Measurements from ENCODE around the gene PIGK. TPM values are rescaled to one million over a fixed set of nuclear protein-coding genes. Genes with fewer than 3 reads are reported as not detected.
A peak's percentile ranks its signal among the peaks of the same experiment; 100 is the strongest.

The PIGK gene
- polyA plus RNA-seq, 4 donors, result 40.2 to 73.0 (median 49.4) TPM

DNA sequence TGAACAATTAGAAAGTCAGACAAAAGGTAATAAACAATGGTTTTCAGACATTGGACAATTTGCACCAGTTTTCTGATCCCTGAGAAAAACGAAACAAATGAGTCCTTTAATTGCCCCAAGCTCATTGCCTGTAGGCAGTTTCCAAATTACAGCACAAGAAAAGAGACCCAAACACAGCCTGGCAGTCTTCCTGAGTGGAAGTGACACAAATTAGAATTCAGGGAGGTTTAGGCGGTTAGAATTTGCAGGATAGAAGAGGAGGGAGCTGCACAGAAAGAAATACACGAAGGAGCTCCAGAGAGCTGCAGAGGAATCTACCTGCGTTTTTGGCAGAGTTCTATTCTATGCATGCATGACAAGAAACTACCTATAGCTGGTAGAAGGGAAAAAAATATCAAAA, 115.7 kb downstream of the PIGK start:
- no peak for DNase-seq (ENCODE audit: low read depth in 4 of 4, low spot score in 3 of 4)

- DNase-seq (ENCODE audit: low read depth in 4 of 4, low spot score in 3 of 4), result no peak
Observed at GRCh38 chr1:77100875-77101274, 118.4 kb downstream of the PIGK start.

DNA sequence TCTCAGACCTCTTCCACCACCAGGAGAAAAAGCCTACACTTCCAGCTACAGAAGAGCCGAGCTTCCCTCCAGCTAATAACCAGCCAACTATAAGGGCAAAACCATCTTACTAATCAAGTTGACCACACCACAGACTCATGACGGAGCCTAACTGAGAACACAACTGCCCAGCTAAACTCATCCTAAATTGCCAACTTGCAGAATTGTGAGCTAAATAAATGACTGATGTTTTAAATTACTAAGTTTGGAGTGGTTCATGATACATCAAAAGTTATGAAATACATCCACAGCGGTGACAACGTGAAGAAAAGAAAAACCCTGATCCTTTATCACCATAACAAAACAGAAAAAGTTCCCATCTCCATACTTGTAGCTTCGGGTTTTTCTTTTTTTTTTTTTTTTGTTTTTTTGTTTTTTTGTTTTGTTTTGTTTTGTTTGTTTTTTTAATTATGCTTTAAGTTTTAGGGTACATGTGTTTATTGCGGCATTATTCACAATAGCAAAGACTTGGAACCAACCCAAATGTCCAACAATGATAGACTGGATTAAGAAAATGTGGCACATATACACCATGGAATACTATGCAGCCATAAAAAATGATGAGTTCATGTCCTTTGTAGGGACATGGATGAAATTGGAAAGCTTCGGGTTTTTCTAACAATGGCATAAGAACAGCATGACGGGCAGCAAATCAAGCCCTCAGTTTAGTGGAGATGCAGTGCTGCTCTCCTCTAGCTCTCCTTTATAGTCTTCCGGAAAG, 122.6 kb downstream of the PIGK start:
- no peak for DNase-seq (ENCODE audit: low read depth in 4 of 4, low spot score in 3 of 4)

GRCh38 chr1:77095236-77095635, 124.0 kb downstream of the PIGK start:
- DNase-seq (ENCODE audit: low read depth in 4 of 4, low spot score in 3 of 4), result peak in 1 of 4 donors; percentile 2

DNA sequence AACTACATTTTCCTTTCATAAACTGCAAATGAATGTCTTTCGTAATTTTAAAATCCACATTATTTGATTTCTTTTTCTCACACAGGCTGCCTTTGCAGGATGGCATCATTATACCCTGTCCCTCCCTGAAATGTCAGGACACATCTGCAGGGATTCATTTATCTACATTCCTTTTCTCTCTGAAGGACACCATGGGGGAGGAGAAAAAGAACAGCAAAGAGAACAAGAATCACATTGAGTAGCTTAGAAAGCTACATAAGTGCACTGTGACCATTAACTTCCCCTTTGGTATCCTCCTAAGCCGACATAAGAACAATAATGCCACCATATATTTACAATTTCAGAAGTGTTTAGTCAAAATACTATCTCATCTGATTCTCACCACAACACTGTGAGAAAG, 129.5 kb downstream of the PIGK start:
- no peak for DNase-seq (ENCODE audit: low read depth in 4 of 4, low spot score in 3 of 4)

DNA sequence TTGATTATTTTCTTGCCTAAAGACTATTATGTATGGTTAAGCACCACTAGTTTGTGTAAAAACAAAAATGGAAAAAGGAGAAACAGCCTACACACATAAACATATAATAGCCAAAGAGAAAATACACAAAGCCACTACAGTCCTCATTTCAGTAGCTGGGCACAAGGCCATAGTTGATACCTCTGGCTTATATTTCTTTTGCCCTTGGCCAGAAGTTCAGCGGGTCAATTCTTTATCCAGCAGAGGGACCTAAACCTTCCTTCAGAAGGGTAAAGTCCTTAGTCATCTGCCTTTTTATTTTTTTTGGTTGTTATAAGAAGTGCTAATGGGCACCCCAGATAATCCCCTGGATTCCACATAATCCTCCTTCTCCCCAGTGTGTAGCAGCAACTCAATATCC, 134.1 kb downstream of the PIGK start:
- DNase-seq (ENCODE audit: low read depth in 4 of 4, low spot score in 3 of 4), result no peak

DNA sequence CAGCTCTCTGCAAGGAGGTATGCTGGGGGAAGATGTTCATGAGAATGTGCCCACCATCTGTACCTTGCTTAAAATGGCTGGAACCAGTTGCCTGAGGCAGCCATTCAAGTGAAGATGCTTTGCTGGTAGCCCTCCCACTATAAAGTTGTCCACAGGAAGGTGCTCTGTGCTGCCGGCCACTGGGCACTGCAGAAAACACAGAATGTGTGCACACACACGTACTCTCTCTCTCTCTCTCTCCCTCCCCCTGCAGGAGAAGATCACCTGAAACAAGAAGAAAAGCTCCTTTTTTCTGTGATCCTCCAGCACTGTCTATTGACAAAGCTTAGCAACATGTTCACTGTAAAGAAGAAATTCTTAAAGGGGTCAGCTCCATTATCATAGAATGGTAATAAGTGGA, 134.8 kb downstream of the PIGK start:
- no peak for DNase-seq (ENCODE audit: low read depth in 4 of 4, low spot score in 3 of 4)

GRCh38 chr1:77081834-77082233, 137.4 kb downstream of the PIGK start:
- no peak for DNase-seq (ENCODE audit: low read depth in 4 of 4, low spot score in 3 of 4)

DNA sequence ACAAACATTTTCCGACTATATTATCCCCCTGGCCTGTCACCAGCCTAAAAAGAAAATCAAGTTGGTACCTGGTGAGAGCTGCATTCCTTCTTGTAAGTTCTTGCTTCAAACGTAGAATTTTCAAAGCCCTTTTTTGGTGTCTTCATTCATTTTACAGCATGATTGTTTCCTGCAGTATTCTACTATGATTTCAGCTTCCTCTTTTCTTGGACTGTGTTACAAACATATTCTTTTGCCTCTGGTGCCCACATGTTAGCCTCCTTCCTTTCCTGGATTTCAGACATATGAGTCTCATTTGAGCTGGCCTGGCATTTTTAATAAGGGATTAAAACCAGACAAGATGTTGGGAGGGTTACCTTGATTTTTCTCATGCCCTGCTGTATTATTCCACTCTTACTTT, 142.5 kb downstream of the PIGK start:
- DNase-seq (ENCODE audit: low read depth in 4 of 4, low spot score in 3 of 4), result no peak

DNA sequence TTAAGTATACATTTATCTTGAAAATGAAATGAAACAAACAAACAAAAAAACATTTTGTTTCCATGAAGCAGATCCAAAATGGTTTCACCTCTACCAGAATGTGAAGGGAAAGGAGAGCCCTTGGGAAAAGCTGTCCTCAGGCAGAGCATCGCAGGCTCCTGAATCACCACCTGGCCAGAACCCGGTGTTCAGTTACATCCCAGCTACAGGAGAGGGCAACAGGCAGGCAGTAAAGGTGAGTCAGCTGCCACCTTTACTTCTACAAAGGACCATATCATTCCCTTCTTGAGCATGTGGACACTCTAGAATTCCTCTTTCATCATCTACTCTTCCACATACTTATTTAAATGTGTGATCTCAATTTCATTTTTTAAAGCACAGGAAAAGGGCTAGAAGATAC, 151.2 kb downstream of the PIGK start:
- no peak for DNase-seq (ENCODE audit: low read depth in 4 of 4, low spot score in 3 of 4)

GRCh38 chr1:77065693-77066342, 153.4 kb downstream of the PIGK start:
- DNase-seq (ENCODE audit: low read depth in 4 of 4, low spot score in 3 of 4), result no peak

DNA sequence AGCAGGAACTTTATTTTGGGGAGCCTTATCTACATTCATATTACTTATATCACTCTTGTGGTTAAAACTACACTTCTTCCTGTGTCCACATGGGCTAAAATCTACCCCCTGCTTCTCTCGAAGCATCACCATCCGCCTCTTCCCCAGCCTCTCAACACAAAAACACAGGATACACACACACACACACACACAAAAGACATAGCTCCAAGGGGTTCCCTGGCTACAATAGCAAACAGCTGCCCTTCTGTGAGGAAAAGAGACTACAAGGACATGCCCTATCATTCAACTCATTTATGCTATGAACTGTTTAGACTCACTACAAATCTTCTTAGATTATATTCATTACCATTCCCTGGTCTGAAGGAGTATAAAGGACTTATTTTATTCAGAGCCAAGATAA, 155.0 kb downstream of the PIGK start:
- DNase-seq (ENCODE audit: low read depth in 4 of 4, low spot score in 3 of 4), result no peak

GRCh38 chr1:77063118-77063517, 156.1 kb downstream of the PIGK start:
- no peak for DNase-seq (ENCODE audit: low read depth in 4 of 4, low spot score in 3 of 4)

- DNase-seq (ENCODE audit: low read depth in 4 of 4, low spot score in 3 of 4), result no peak
Observed at GRCh38 chr1:77061162-77061561, 158.1 kb downstream of the PIGK start.

DNA sequence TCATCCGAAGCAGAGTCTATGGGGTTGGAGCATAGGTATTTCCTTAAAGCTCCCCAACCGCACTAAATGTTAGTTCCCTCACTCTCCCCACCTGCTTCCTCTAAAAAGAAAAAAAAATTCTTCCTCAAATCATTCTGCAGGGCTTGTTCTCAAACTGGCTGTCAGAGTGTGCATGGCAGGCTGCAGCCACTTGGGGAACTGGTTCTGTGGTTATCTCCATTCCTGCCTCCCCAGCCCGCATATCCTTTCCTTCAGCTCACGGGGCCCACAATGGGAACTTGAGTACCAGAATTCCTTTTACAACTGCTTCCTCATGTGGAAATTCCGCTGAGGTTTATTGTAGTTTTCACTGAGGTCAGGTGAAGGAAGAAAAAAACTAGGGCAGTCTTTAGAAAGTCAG, 159.2 kb downstream of the PIGK start:
- DNase-seq (ENCODE audit: low read depth in 4 of 4, low spot score in 3 of 4), result no peak

GRCh38 chr1:77057994-77058585, 161.1 kb downstream of the PIGK start:
- no peak for DNase-seq (ENCODE audit: low read depth in 4 of 4, low spot score in 3 of 4)

DNA sequence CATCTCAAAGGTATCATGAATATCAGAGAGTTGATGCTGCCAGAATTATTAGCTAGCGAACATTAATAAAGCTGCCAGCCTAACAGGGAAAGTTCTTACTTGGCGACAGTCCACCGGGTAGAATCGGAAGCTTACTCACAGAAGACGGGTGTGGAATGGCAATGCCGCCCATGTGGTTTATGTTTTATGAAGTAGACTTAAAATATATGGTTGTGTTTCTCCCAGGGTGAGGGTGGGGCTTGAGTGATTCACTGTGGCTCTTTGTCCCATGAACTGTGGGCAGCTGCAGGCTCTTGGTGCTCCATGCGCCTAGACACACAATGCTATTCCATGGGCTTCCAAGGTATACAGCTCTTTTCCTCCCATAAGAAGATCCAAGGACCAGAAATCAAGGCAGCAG, 162.7 kb downstream of the PIGK start:
- DNase-seq (ENCODE audit: low read depth in 4 of 4, low spot score in 3 of 4), result no peak

DNA sequence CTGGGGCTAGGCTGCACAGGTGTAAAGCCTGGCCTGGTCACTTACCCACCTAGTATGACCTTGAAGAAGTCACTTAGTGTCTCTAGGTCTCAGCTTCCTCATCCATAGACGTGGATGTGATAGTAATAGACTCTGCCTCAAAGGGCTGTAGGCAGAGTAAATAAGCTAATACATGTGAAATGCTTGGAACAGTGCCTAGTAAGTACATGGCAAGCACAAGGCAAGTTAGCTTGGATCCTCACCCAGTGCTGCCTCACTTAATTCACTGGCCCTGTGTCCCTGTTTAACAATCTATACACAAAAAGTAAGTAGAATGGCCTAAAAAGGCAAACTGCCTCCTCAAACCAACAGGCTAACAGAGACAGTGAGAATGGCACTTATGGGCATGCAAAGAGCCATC, 167.8 kb downstream of the PIGK start:
- no peak for DNase-seq (ENCODE audit: low read depth in 4 of 4, low spot score in 3 of 4)

DNA sequence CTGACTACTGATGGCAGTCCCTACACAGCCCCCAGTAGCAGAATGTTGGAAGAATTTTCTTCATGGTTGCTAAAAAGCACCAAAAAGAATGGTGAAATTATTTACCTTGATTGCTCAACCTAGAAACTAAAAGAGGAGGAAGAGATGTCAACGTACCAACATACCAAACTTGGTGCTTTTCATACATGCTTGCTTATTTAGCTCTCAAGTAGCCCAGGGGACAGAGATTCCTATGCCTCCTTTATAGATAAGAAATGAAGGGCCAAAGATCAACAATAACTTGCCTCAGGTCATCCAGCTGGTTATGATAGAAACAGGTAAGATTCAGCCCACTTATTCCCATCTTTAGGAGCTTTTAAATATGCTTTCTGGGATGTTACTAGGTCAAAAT, 170.6 kb downstream of the PIGK start:
- DNase-seq (ENCODE audit: low read depth in 4 of 4, low spot score in 3 of 4), result no peak

DNA sequence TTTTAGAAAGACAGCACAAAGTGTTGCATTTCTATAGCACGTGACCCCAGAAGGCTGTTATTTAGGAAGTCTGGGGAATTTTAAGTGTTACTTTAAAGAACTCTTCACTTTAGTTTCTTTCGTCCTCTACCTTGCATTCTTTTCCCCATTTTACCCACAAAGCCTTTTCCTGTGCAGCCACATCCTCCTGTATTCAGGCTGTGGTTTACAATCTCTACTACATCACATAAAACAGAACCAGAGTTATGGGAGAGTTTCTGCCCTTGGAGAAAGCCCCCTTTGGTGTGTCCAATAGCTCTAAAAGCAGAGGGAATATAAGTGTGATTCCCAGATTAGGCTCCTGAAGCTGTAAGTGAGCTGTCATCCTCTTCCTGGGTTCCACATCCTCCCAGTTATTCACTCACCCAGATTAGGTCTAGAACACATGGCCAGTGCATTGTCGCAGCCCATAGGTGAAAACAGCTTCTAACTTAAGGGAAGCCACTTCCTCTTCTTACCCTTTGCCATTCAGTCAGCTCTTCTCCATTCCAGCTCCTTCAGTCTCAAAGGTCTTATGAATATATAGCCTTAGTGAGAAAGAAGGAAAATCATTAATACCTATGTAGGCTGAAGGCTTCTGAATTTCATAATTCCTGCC, 171.1 kb downstream of the PIGK start:
- DNase-seq (ENCODE audit: low read depth in 4 of 4, low spot score in 3 of 4), result no peak

GRCh38 chr1:77047575-77047974, 171.7 kb downstream of the PIGK start:
- DNase-seq (ENCODE audit: low read depth in 4 of 4, low spot score in 3 of 4), result no peak

Measured in left renal pelvis (tissue), 4 donors.